ENCODE measurements around the gene HDAC8.

Gene HDAC8

GRCh38 chrX:72366701-72367454 is 205.8 kb downstream of the HDAC8 start:
- H3K9me3 Mint-ChIP-seq, result no peaks in the 10 kb centered on the region
- no peaks in the 10 kb centered on the region for H3K27me3 Mint-ChIP-seq (ENCODE audit: low read depth)
- DNase-seq (ENCODE audit: low spot score), result no peak
- H3K27ac Mint-ChIP-seq, result no peak overlapping the region
- no peak overlapping the region for H3K4me3 Mint-ChIP-seq
- H3K4me1 Mint-ChIP-seq (ENCODE audit: low read depth), result no peaks in the 10 kb centered on the region
- H3K36me3 Mint-ChIP-seq (ENCODE audit: low read depth), result no peaks in the 10 kb centered on the region

- Mint-ChIP-seq H3K4me1 (ENCODE audit: low read depth) (no peaks in the 10 kb centered on the region), H3K4me3 (no peak overlapping the region), H3K9me3 (no peaks in the 10 kb centered on the region), H3K27ac (no peak overlapping the region), H3K36me3 (ENCODE audit: low read depth) (no peaks in the 10 kb centered on the region), H3K27me3 (ENCODE audit: low read depth) (no peaks in the 10 kb centered on the region)
- DNase-seq (ENCODE audit: low spot score), result no peak
Observed at GRCh38 chrX:72366178-72366577, 206.5 kb downstream of the HDAC8 start.

GRCh38 chrX:72365126-72365525 is 207.5 kb downstream of the HDAC8 start:
- Mint-ChIP-seq H3K27ac (peak overlapping the region; percentile 13), H3K9me3 (no peaks in the 10 kb centered on the region), H3K36me3 (ENCODE audit: low read depth) (no peaks in the 10 kb centered on the region), H3K4me3 (no peak overlapping the region), H3K27me3 (ENCODE audit: low read depth) (no peaks in the 10 kb centered on the region), H3K4me1 (ENCODE audit: low read depth) (no peaks in the 10 kb centered on the region)
- no peak for DNase-seq (ENCODE audit: low spot score)

GRCh38 chrX:72360326-72360725 is 212.3 kb downstream of the HDAC8 start:
- Mint-ChIP-seq H3K36me3 (ENCODE audit: low read depth) (no peaks in the 10 kb centered on the region), H3K4me3 (no peak overlapping the region), H3K4me1 (ENCODE audit: low read depth) (no peaks in the 10 kb centered on the region), H3K27me3 (ENCODE audit: low read depth) (no peaks in the 10 kb centered on the region), H3K9me3 (no peaks in the 10 kb centered on the region), H3K27ac (no peak overlapping the region)
- DNase-seq (ENCODE audit: low spot score), result no peak

- no peak overlapping the region for H3K27ac Mint-ChIP-seq
- H3K27me3 Mint-ChIP-seq (ENCODE audit: low read depth), result no peaks in the 10 kb centered on the region
- no peaks in the 10 kb centered on the region for H3K4me1 Mint-ChIP-seq (ENCODE audit: low read depth)
- H3K4me3 Mint-ChIP-seq, result no peak overlapping the region
- no peaks in the 10 kb centered on the region for H3K36me3 Mint-ChIP-seq (ENCODE audit: low read depth)
- no peak for DNase-seq (ENCODE audit: low spot score)
- no peaks in the 10 kb centered on the region for H3K9me3 Mint-ChIP-seq
Observed at GRCh38 chrX:72358313-72358712, 214.3 kb downstream of the HDAC8 start.

GRCh38 chrX:72352786-72353185 is 219.9 kb downstream of the HDAC8 start:
- Mint-ChIP-seq H3K9me3 (no peaks in the 10 kb centered on the region), H3K27me3 (ENCODE audit: low read depth) (no peaks in the 10 kb centered on the region), H3K4me1 (ENCODE audit: low read depth) (peaks cover 22% of the 10 kb centered on the region), H3K4me3 (no peak overlapping the region), H3K27ac (no peak overlapping the region), H3K36me3 (ENCODE audit: low read depth) (peaks cover 21% of the 10 kb centered on the region)
- no peak for DNase-seq (ENCODE audit: low spot score)

- H3K4me1 Mint-ChIP-seq (ENCODE audit: low read depth), result peaks cover 22% of the 10 kb centered on the region
- H3K9me3 Mint-ChIP-seq, result no peaks in the 10 kb centered on the region
- H3K27me3 Mint-ChIP-seq (ENCODE audit: low read depth), result no peaks in the 10 kb centered on the region
- no peak for DNase-seq (ENCODE audit: low spot score)
- H3K4me3 Mint-ChIP-seq, result peak overlapping the region; percentile 51
- peaks cover 23% of the 10 kb centered on the region for H3K36me3 Mint-ChIP-seq (ENCODE audit: low read depth)
- H3K27ac Mint-ChIP-seq, result peak overlapping the region; percentile 67
Observed at GRCh38 chrX:72351606-72352334, 220.9 kb downstream of the HDAC8 start.

- Mint-ChIP-seq H3K9me3 (no peaks in the 10 kb centered on the region), H3K27me3 (ENCODE audit: low read depth) (no peaks in the 10 kb centered on the region), H3K27ac (no peak overlapping the region), H3K4me3 (peak overlapping the region; percentile 42), H3K4me1 (ENCODE audit: low read depth) (peaks cover 22% of the 10 kb centered on the region), H3K36me3 (ENCODE audit: low read depth) (peaks cover 23% of the 10 kb centered on the region)
- peak; percentile 37 for DNase-seq (ENCODE audit: low spot score)
Observed at GRCh38 chrX:72349190-72349589, 223.5 kb downstream of the HDAC8 start.

GRCh38 chrX:72348247-72348979 is 224.2 kb downstream of the HDAC8 start:
- peak; percentile 16 for DNase-seq (ENCODE audit: low spot score)
- no peak overlapping the region for H3K4me3 Mint-ChIP-seq
- H3K27ac Mint-ChIP-seq, result no peak overlapping the region

GRCh38 chrX:72347366-72347765 is 225.3 kb downstream of the HDAC8 start:
- H3K4me3 Mint-ChIP-seq, result no peak overlapping the region
- peaks cover 22% of the 10 kb centered on the region for H3K4me1 Mint-ChIP-seq (ENCODE audit: low read depth)
- DNase-seq (ENCODE audit: low spot score), result no peak
- peaks cover 23% of the 10 kb centered on the region for H3K36me3 Mint-ChIP-seq (ENCODE audit: low read depth)
- H3K27ac Mint-ChIP-seq, result no peak overlapping the region
- H3K9me3 Mint-ChIP-seq, result no peaks in the 10 kb centered on the region
- H3K27me3 Mint-ChIP-seq (ENCODE audit: low read depth), result no peaks in the 10 kb centered on the region

More at GRCh38 chrX:72348247-72348979, 224.2 kb downstream of the HDAC8 start:
- Mint-ChIP-seq H3K9me3 (no peaks in the 10 kb centered on the region), H3K36me3 (ENCODE audit: low read depth) (peaks cover 23% of the 10 kb centered on the region), H3K27me3 (ENCODE audit: low read depth) (no peaks in the 10 kb centered on the region), H3K4me1 (ENCODE audit: low read depth) (peaks cover 22% of the 10 kb centered on the region)

GRCh38 chrX:72346302-72346949 is 226.2 kb downstream of the HDAC8 start:
- peaks cover 17% of the 10 kb centered on the region for H3K36me3 Mint-ChIP-seq (ENCODE audit: low read depth)
- no peaks in the 10 kb centered on the region for H3K27me3 Mint-ChIP-seq (ENCODE audit: low read depth)
- no peak overlapping the region for H3K4me3 Mint-ChIP-seq

GRCh38 chrX:72340626-72341025 is 232.0 kb downstream of the HDAC8 start:
- peaks cover 2% of the 10 kb centered on the region for H3K36me3 Mint-ChIP-seq (ENCODE audit: low read depth)
- no peaks in the 10 kb centered on the region for H3K9me3 Mint-ChIP-seq
- no peak overlapping the region for H3K27ac Mint-ChIP-seq
- no peaks in the 10 kb centered on the region for H3K4me1 Mint-ChIP-seq (ENCODE audit: low read depth)
- no peak overlapping the region for H3K4me3 Mint-ChIP-seq
- no peaks in the 10 kb centered on the region for H3K27me3 Mint-ChIP-seq (ENCODE audit: low read depth)
- no peak for DNase-seq (ENCODE audit: low spot score)

More at GRCh38 chrX:72346302-72346949, 226.2 kb downstream of the HDAC8 start:
- Mint-ChIP-seq H3K27ac (no peak overlapping the region), H3K9me3 (no peaks in the 10 kb centered on the region), H3K4me1 (ENCODE audit: low read depth) (peaks cover 14% of the 10 kb centered on the region)
- DNase-seq (ENCODE audit: low spot score), result no peak

GRCh38 chrX:72340041-72340440 is 232.6 kb downstream of the HDAC8 start:
- Mint-ChIP-seq H3K4me3 (no peak overlapping the region), H3K4me1 (ENCODE audit: low read depth) (no peaks in the 10 kb centered on the region), H3K27ac (no peak overlapping the region), H3K9me3 (no peaks in the 10 kb centered on the region), H3K27me3 (ENCODE audit: low read depth) (no peaks in the 10 kb centered on the region), H3K36me3 (ENCODE audit: low read depth) (peaks cover 2% of the 10 kb centered on the region)
- DNase-seq (ENCODE audit: low spot score), result no peak

Measured in T-helper 2 cell treated with Interferon-gamma antibody and Interleukin-4, amounts not matched to agents 5 μg/mL and 100 μg/mL, for 36 hours (primary cell).